Ectodermal cell (in vitro differentiated cells): ENCODE data around the gene RNF169.

Experiments
- H3K27ac ChIP-seq: 2 replicates; pipeline ENCODE4 v1.7.0; 2013; ENCODE audit warnings: mild to moderate bottlenecking, low read depth, low read length; ENCODE audit not compliant: insufficient read depth, poor library complexity, severe bottlenecking
- H3K27me3 ChIP-seq: 2 replicates; pipeline ENCODE4 v1.7.0; 2013; ENCODE audit warnings: mild to moderate bottlenecking, low read length; ENCODE audit not compliant: insufficient read depth, control insufficient read depth, poor library complexity, severe bottlenecking
- H3K36me3 ChIP-seq: one replicate; pipeline ENCODE4 v1.7.0; 2013; ENCODE audit warnings: low read length; ENCODE audit not compliant: control insufficient read depth, insufficient read depth
- H3K4me1 ChIP-seq: one replicate; pipeline ENCODE4 v1.7.0; 2013; ENCODE audit warnings: low read length; ENCODE audit not compliant: control insufficient read depth, insufficient read depth
- H3K4me3 ChIP-seq: 2 replicates; pipeline ENCODE4 v1.7.0; 2013; ENCODE audit warnings: low read depth, low read length, control low read depth; ENCODE audit not compliant: insufficient read depth
- H3K9me3 ChIP-seq: 2 replicates; pipeline ENCODE4 v1.7.0; 2013; ENCODE audit warnings: mild to moderate bottlenecking, low read length, moderate library complexity; ENCODE audit not compliant: control insufficient read depth
- WGBS, 2 experiments: methylation state at CpG; one replicate each; pipeline ENCODE4 v1.1.7; 2013; ENCODE audit warnings: missing lambda C conversion rate in 2 of 2; 5-methylcytosine and 5-hydroxymethylcytosine counted together

RNF169 gene

DNA sequence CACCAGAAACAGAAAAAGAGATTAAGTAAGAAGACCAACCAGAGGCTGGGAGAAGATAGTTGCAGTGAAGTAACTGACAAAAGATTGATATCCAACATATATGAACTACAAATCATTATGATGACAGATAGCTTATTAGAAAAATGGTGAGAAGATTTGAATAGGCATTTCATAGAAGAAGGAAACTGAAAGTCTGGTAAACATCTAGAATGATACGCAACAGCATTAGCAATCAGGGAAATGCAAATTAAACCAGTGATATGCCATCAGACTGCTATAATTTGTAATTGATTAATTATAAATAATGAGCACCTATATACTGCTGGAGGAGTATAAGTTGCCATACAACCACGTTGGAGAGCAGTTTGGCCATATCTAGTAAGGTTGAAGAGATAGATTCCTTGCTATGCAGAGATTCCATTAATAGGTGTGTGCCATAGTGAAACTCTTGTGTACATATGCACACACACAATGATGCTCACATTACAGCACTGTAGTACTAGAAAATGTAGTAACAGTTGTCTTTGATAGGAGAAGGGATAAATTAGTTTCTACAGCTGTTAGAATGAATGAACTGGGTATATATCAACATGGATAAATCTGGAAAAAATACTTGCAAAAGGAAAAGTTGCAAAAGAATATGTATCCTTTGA is 20.5 kb downstream of the RNF169 start:
- no peak overlapping the region for H3K27ac ChIP-seq

GRCh38 chr11:74770456-74770855 is 21.8 kb downstream of the RNF169 start:
- H3K4me3 ChIP-seq, result no peak overlapping the region
- H3K36me3 ChIP-seq, result no peaks in the 10 kb centered on the region
- H3K27me3 ChIP-seq, result no peaks in the 10 kb centered on the region
- H3K9me3 ChIP-seq, result no peaks in the 10 kb centered on the region
- no peaks in the 10 kb centered on the region for H3K4me1 ChIP-seq
- 90 to 100% methylated on average over 2 to 5 of the region's 5 CpGs for WGBS, 2 experiments
- no peak overlapping the region for H3K27ac ChIP-seq

More for the DNA sequence above, 20.5 kb downstream of the RNF169 start:
- no peaks in the 10 kb centered on the region for H3K27me3 ChIP-seq
- no peaks in the 10 kb centered on the region for H3K9me3 ChIP-seq
- H3K4me1 ChIP-seq, result no peaks in the 10 kb centered on the region
- H3K36me3 ChIP-seq, result no peaks in the 10 kb centered on the region
- 96 to 100% methylated on average over 1 to 2 of the region's 2 CpGs for WGBS, 2 experiments
- H3K4me3 ChIP-seq, result no peak overlapping the region

- Histone ChIP-seq H3K27ac (no peak overlapping the region), H3K9me3 (no peaks in the 10 kb centered on the region), H3K36me3 (no peaks in the 10 kb centered on the region), H3K4me3 (no peak overlapping the region), H3K4me1 (no peaks in the 10 kb centered on the region), H3K27me3 (no peaks in the 10 kb centered on the region)
- 92 to 97% methylated on average over 3 of the region's 3 CpGs for WGBS, 2 experiments
Measured at GRCh38 chr11:74771139-74771538, 22.5 kb downstream of the RNF169 start.

DNA sequence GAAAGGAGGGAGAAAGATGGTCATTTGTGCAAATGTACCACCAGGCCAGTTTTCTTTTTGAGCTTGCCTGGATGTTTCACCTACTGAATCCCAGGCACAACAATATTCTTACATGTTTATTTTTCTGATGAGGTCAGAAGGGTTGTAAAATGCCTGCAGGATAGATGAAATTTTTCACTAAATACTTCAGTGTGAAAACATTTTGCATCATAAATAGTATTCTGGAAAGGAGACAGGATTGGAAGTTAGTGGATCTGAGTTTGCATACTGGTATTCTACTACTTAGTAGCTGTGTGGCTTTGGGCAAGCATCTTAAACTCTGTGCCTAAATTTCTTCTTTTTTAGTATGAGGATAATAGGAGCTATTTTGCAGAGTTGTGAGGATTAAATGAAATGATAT is 24.8 kb downstream of the RNF169 start:
- Histone ChIP-seq H3K4me1 (no peaks in the 10 kb centered on the region), H3K9me3 (no peaks in the 10 kb centered on the region), H3K36me3 (no peaks in the 10 kb centered on the region), H3K4me3 (no peak overlapping the region), H3K27ac (no peak overlapping the region), H3K27me3 (no peaks in the 10 kb centered on the region)

GRCh38 chr11:74775762-74776161 is 27.1 kb downstream of the RNF169 start:
- no peaks in the 10 kb centered on the region for H3K27me3 ChIP-seq
- no peaks in the 10 kb centered on the region for H3K9me3 ChIP-seq
- 83 to 100% methylated on average over 1 of the region's 1 CpG for WGBS, 2 experiments
- H3K36me3 ChIP-seq, result no peaks in the 10 kb centered on the region
- no peak overlapping the region for H3K4me3 ChIP-seq
- no peaks in the 10 kb centered on the region for H3K4me1 ChIP-seq
- no peak overlapping the region for H3K27ac ChIP-seq

DNA sequence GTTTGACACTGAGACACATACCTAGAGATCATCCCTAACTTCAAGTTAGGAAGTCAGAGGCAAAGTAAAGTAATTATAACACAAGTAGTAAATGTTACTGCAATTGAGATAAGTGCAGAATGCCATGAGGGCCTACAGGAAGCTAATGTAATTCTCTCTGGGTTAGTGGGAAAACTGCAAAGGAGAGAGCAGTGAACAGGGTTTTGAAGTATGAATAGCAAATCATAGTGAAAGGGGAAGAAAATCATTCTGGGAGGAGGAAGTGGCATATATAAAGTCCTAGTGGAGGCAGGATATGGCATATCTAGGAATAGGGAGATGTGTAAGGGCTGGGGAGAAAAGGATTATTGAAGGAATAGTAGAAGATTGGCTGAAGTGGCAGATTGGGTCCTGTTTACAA is 27.9 kb downstream of the RNF169 start:
- Histone ChIP-seq H3K4me1 (no peaks in the 10 kb centered on the region), H3K4me3 (no peak overlapping the region), H3K27me3 (no peaks in the 10 kb centered on the region), H3K27ac (no peak overlapping the region), H3K36me3 (no peaks in the 10 kb centered on the region), H3K9me3 (no peaks in the 10 kb centered on the region)

- no peaks in the 10 kb centered on the region for H3K27me3 ChIP-seq
- H3K9me3 ChIP-seq, result no peaks in the 10 kb centered on the region
- H3K27ac ChIP-seq, result no peak overlapping the region
- no peaks in the 10 kb centered on the region for H3K4me1 ChIP-seq
- H3K4me3 ChIP-seq, result no peak overlapping the region
- H3K36me3 ChIP-seq, result no peaks in the 10 kb centered on the region
Measured at GRCh38 chr11:74777038-74777437, 28.4 kb downstream of the RNF169 start.

GRCh38 chr11:74777877-74778276 is 29.2 kb downstream of the RNF169 start:
- Histone ChIP-seq H3K27me3 (no peaks in the 10 kb centered on the region), H3K36me3 (no peaks in the 10 kb centered on the region)
- 88 to 91% methylated on average over 2 to 3 of the region's 4 CpGs for WGBS, 2 experiments

GRCh38 chr11:74778581-74778980 is 29.9 kb downstream of the RNF169 start:
- H3K4me1 ChIP-seq, result no peaks in the 10 kb centered on the region
- no peaks in the 10 kb centered on the region for H3K9me3 ChIP-seq
- no peak overlapping the region for H3K4me3 ChIP-seq
- WGBS, 2 experiments, result 91 to 96% methylated on average over 6 of the region's 6 CpGs
- H3K36me3 ChIP-seq, result no peaks in the 10 kb centered on the region
- H3K27ac ChIP-seq, result no peak overlapping the region
- no peaks in the 10 kb centered on the region for H3K27me3 ChIP-seq

More at GRCh38 chr11:74777877-74778276, 29.2 kb downstream of the RNF169 start:
- Histone ChIP-seq H3K4me3 (no peak overlapping the region), H3K9me3 (no peaks in the 10 kb centered on the region), H3K27ac (no peak overlapping the region), H3K4me1 (no peaks in the 10 kb centered on the region)

GRCh38 chr11:74780248-74781005 is 31.8 kb downstream of the RNF169 start:
- no peaks in the 10 kb centered on the region for H3K9me3 ChIP-seq
- H3K27me3 ChIP-seq, result no peaks in the 10 kb centered on the region
- no peaks in the 10 kb centered on the region for H3K36me3 ChIP-seq
- no peak overlapping the region for H3K4me3 ChIP-seq
- no peaks in the 10 kb centered on the region for H3K4me1 ChIP-seq
- WGBS, 2 experiments, result 90 to 94% methylated on average over 3 to 4 of the region's 4 CpGs
- H3K27ac ChIP-seq, result no peak overlapping the region
